CD1c-positive myeloid dendritic cell (primary cell): ENCODE measurements around the gene DHRS13.
"Not testable (repeated sequence)": the region's sequence is repeated elsewhere in the genome, so short reads cannot be mapped to it uniquely, and the experiment has no call there.

ENCODE experiments used
- DNase-seq: peaks from one replicate; pipeline ENCODE4 v3.0.0-alpha.2; 2016; ENCODE audit errors: extremely low spot score

Gene DHRS13

GRCh38 chr17:28935744-28936460, 33.0 kb upstream of the DHRS13 start:
- no peak for DNase-seq

GRCh38 chr17:28934508-28934907, 31.6 kb upstream of the DHRS13 start:
- not testable (repeated sequence) for DNase-seq

DNA sequence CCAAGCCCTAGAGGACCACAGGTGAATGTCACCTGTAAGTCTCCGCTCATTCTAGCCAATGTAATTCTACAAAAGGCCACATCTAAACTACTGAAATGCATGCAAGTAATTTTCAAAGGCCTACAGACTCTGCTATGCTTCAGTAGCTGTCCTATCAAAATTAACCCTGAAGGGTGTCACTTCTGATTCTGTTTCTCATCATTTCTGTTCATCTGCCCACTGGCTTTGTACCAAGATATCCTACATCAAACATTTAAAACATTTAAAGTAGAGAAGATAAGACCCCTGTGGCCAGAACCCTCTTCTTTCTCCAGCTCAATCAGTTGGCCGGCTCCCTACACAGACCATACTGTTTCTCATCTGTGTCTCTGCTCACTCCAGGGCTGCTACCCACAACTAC, 26.9 kb upstream of the DHRS13 start:
- no peak for DNase-seq

GRCh38 chr17:28928061-28928460, 25.2 kb upstream of the DHRS13 start:
- no peak for DNase-seq

DNA sequence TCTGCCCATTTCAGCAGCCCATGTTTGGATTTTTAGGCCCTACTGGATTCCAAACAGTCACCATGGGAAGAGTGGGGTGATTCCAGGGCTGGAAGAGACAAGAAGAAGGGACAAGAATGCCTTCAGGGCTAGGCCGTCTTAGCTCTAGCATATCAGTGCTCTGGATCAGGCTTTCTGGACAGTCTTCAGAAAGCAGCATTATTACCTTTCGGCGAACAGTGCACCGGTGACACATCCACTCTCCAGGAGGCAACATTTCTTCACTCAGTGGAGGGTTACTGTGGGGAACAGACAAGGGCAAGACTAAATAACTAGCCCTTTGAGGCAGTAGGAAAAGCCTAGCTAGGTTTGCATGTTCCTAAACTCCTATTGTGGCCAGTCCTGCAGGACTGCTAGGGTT, 23.9 kb upstream of the DHRS13 start:
- no peak for DNase-seq

GRCh38 chr17:28926366-28926765, 23.5 kb upstream of the DHRS13 start:
- DNase-seq = no peak

DNA sequence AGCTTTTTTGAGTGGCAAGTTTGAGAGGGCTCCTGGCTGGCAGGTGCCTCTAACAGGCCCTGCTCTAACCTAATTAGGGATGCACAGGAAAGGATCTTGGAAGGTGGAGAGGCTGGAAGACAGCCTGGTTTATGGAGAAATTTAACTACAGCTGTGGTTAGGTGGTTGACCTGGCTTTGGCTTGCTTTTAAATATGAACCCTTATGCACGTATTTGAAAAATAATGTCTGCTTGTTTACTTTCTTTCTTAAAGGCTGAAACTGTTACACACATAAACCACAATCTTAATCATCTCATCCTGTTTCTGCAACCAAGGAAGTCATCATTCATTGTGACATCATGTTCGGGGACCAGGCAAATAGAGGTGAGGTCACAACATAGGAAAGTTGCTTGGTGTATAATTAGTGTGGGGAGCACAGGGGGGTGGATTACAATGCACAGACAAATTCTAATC, 23.1 kb upstream of the DHRS13 start:
- peak; percentile 75 for DNase-seq

GRCh38 chr17:28920201-28920600, 17.3 kb upstream of the DHRS13 start:
- DNase-seq = no peak

- DNase-seq = no peak
Observed at GRCh38 chr17:28918295-28918694, 15.4 kb upstream of the DHRS13 start.

DNA sequence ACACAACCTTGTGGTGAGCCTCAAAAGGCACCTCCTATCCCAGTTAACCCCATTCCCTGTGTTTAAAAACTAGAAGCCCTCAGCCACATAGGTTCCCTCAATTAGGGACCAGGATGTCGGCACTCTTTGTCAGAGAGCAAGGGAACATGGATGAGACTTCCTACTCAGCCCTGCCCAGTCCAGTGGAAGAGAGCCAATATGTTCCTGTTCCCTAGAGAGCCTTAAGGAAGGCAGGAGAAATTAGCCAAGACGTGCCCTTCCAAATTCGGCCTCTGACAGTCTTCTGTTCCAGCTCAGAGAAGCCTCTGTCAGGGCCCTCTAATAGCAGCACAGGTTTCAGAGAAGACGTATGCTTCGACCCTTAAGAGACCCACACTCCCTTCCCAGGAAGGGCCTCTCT, 14.6 kb upstream of the DHRS13 start:
- DNase-seq = no peak

DNA sequence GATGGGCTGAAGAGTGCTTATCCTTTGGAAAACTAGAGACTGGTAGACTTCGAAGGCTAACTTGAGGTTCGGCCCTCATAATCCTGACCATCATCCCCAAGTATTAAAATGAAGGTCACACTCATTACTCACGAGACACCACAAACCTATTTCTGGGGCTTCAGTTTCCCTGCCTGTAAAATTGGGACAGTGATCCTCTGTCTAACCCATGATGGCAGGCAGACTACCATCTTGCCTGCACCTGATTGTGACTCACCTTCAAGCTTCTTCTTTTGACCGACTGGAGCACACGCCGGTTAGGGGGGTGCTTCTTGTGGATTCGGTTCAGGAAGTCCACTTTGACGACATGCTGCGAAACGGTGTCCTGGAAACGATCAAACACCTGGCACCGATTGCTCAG, 14.2 kb upstream of the DHRS13 start:
- no peak for DNase-seq

GRCh38 chr17:28916302-28916934, 13.5 kb upstream of the DHRS13 start:
- DNase-seq = peak; percentile 41

GRCh38 chr17:28912938-28913333, 10.1 kb upstream of the DHRS13 start:
- DNase-seq = no peak

DNA sequence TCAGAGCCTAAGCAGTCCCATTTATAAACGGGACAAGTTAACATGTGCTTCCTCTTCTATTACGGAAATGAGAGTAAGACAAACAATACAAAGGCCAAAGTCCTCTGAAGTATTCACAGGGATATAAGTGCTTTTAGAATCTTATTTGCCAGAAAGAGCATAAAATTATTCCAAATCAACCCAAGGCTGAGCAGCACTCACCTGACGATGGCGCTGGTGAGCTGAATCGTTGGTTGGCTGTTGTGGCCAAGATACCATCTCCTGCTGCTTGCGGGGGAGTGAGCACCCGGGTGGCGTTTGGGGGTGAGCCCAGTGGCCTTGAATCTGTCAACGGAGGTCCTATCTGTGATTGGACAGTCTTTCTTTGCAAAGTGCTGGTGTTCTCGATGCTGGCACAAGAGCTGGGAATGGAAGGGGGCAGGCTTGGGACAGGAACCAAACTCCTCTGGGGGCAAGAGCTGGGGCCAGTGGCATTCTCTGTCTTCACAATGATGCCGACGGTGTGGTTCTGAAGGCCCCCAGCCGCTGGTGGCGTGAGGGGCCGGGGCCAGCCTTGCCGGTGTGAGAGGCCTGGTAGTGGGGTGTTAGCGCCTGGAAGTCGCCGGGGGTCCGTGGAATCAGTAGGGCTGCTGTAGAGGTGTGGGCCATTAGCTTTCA, 9.5 kb upstream of the DHRS13 start:
- no peak for DNase-seq

DNA sequence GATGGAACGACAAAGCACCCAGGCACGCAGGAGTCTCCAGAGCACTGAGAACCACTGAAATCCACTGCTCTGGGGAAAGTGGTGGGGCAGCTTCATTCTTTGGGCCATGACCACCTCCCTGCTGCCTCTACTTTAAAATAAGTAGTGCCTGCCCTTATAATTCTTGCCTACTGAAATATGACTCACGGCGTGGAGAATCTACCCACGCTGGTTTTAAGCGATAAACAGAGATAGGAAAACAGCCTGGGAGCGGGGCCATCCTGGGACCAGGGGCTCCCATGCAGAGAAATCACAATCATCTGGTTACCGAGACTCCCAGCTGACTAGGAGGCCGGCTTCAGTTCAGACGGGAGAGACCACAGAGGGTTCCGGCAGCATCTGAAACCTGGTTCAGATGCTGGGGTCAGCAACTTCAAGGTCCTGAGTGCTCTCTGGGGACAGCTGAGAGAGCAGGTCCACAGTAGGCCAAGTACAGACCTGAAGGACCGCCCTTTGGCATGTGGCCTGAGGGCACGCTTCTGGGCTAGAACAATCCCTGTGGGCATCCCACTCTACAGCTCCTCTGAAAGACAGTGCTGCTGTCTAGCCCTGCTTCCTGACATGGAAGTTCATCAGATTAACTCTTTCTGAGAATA, 8.6 kb upstream of the DHRS13 start:
- DNase-seq = no peak

DNA sequence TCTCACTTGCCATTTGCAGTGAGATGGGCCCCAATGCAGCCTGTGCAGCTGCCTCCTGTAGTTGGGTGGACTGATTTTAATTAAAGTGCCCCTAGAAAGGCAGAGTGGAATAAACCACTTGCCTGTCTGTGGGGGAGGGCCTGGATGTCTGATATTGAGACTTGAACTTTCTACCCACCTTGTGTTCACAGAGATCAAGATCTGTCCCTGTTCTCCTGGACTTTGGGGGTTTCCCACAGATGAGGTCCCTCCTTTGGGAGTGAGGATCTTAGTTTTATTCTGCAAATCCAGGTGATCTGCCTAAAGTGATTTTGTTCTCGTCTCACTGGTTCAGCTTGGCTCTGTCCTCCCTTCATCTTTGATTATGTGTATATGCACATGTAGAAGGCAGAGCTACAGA, 7.7 kb upstream of the DHRS13 start:
- no peak for DNase-seq

GRCh38 chr17:28908640-28909167, 5.8 kb upstream of the DHRS13 start:
- no peak for DNase-seq

- DNase-seq = no peak
Observed at GRCh38 chr17:28907709-28908475, 5.0 kb upstream of the DHRS13 start.

- DNase-seq = no peak
Observed at GRCh38 chr17:28906706-28907438, 4.0 kb upstream of the DHRS13 start.

- DNase-seq = no peak
Observed at GRCh38 chr17:28906276-28906675, 3.4 kb upstream of the DHRS13 start.

DNA sequence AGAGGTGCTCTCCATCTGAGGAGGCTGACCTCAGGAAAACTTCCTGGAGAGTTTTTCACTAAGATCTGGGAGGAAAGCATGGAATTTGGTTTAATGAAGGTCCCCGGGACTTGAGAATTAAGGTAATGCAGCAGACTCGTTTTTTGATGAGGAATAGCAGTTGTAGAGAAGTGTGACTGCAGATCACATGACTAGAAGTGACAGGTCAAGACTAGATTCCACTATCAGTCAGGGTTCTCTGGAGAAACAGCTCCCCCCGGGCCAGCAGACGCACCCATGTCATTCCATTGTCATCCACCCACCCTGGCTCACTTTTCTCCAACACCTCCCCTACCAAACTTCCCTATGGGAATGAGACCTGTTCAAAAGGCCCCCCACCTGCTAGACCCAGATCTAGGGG, 1.9 kb upstream of the DHRS13 start:
- DNase-seq = no peak
